Smooth muscle cell (in vitro differentiated cells): ENCODE data around the gene PLEKHH1. TPM values are rescaled to one million over a fixed set of nuclear protein-coding genes. Genes with fewer than 3 reads are reported as not detected.

Source experiments
- DNase-seq: peaks from one replicate; lab custom pipeline; 2025; ENCODE audit not compliant: unreplicated experiment; lab: John Stamatoyannopoulos, UW
- H2AFZ ChIP-seq: fragments of 200-600 bp; sonication (generic); 2 replicates; pipeline ENCODE4 v1.6.0; 2016; ENCODE audit warnings: antibody characterized with exemption, low read depth, mild to moderate bottlenecking
- H3F3A ChIP-seq: fragments of 200-600 bp; sonication (generic); 2 replicates; pipeline ENCODE4 v1.6.0; 2017; ENCODE audit warnings: antibody characterized with exemption, low read depth
- H3K27ac ChIP-seq: fragments of 200-600 bp; sonication (generic); 2 replicates; pipeline ENCODE4 v1.5.1; 2016; ENCODE audit warnings: low read depth, mild to moderate bottlenecking
- H3K27me3 ChIP-seq: fragments of 200-600 bp; sonication (generic); 2 replicates; pipeline ENCODE4 v1.6.1; 2016; ENCODE audit warnings: low read depth, mild to moderate bottlenecking
- H3K36me3 ChIP-seq: fragments of 200-600 bp; sonication (generic); 2 replicates; pipeline ENCODE4 v1.5.1; 2016; ENCODE audit warnings: low read depth
- H3K4me1 ChIP-seq: fragments of 200-600 bp; sonication (generic); 2 replicates; pipeline ENCODE4 v1.5.1; 2016; ENCODE audit warnings: low read depth
- H3K4me2 ChIP-seq: fragments of 200-600 bp; sonication (generic); 2 replicates; pipeline ENCODE4 v1.6.0; 2016; ENCODE audit warnings: mild to moderate bottlenecking
- H3K4me3 ChIP-seq: fragments of 200-600 bp; sonication (generic); 2 replicates; pipeline ENCODE4 v1.5.1; 2016; ENCODE audit warnings: mild to moderate bottlenecking
- H3K79me2 ChIP-seq: fragments of 200-600 bp; sonication (generic); 2 replicates; pipeline ENCODE4 v1.6.0; 2016; ENCODE audit warnings: low read depth, mild to moderate bottlenecking
- H3K9ac ChIP-seq: fragments of 200-600 bp; sonication (generic); 2 replicates; pipeline ENCODE4 v1.6.0; 2016; ENCODE audit warnings: low read depth
- H3K9me3 ChIP-seq: fragments of 200-600 bp; sonication (generic); replicated peaks from 2 replicates; pipeline ENCODE4 v1.5.1; 2016; ENCODE audit warnings: low read depth
- H4K20me1 ChIP-seq: fragments of 200-600 bp; sonication (generic); 2 replicates; pipeline ENCODE4 v1.6.0; 2016; ENCODE audit warnings: low read depth
- CTCF ChIP-seq: fragments of 200-600 bp; sonication (generic); IDR thresholded peaks from 2 replicates; pipeline ENCODE4 v1.5.1; 2017; ENCODE audit warnings: borderline replicate concordance, mild to moderate bottlenecking, antibody characterized with exemption; ENCODE audit not compliant: insufficient read depth, poor library complexity, severe bottlenecking
- WGBS: methylation state at CpG from one replicate; pipeline ENCODE4 v1.1.7; 2016; ENCODE audit warnings: low lambda C conversion rate; 5-methylcytosine and 5-hydroxymethylcytosine counted together
- polyA plus RNA-seq: library from polyadenylated mRNA; unstranded; fragments of >200 nt; fragmentation: Nextera tagmentation; extraction: Ambion mirVana; gene quantifications from 2 replicates; pipeline ENCODE4 v1.2.1, GENCODE V29; 2016
- total RNA-seq: library from RNA; depleted of rRNA; stranded (reverse); fragments of >200 nt; gene quantifications from 2 replicates; pipeline ENCODE4 v1.2.3, GENCODE V29; 2014

The PLEKHH1 gene
- total and polyA plus RNA-seq, 2 experiments from 2014 or later, result 0.88 to 12.1 TPM

GRCh38 chr14:67564236-67564635 lies 31.1 kb downstream of the PLEKHH1 start:
- H2AFZ ChIP-seq, result no peak overlapping the region
- H3F3A ChIP-seq, result no peaks in the 10 kb centered on the region
- H3K4me3 ChIP-seq, result no peak overlapping the region
- no peak overlapping the region for H3K4me2 ChIP-seq
- no peaks in the 10 kb centered on the region for H3K36me3 ChIP-seq
- H3K4me1 ChIP-seq, result peaks cover 4% of the 10 kb centered on the region
- no peak overlapping the region for H3K27ac ChIP-seq
- H4K20me1 ChIP-seq, result no peaks in the 10 kb centered on the region
- no peaks in the 10 kb centered on the region for H3K79me2 ChIP-seq
- no peak overlapping the region for H3K9ac ChIP-seq
- H3K27me3 ChIP-seq, result no peaks in the 10 kb centered on the region
- no peaks in the 10 kb centered on the region for H3K9me3 ChIP-seq
- DNase-seq, result no peak
- WGBS, result over 99% methylated on average over 5 of the region's 5 CpGs
- no peak for TF ChIP-seq CTCF

GRCh38 chr14:67566908-67567307 lies 33.8 kb downstream of the PLEKHH1 start:
- Histone ChIP-seq H2AFZ (no peak overlapping the region), H3K27ac (no peak overlapping the region), H3K4me3 (no peak overlapping the region), H3K4me1 (peaks cover 4% of the 10 kb centered on the region), H3K9ac (no peak overlapping the region), H3K9me3 (no peaks in the 10 kb centered on the region), H3F3A (no peaks in the 10 kb centered on the region), H3K36me3 (no peaks in the 10 kb centered on the region), H3K27me3 (no peaks in the 10 kb centered on the region), H3K79me2 (no peaks in the 10 kb centered on the region), H3K4me2 (no peak overlapping the region), H4K20me1 (no peaks in the 10 kb centered on the region)
- no peak for DNase-seq
- TF ChIP-seq CTCF, result no peak
- 62% methylated on average over 6 of the region's 6 CpGs for WGBS

- H3K9ac ChIP-seq, result no peak overlapping the region
- no peak for TF ChIP-seq CTCF
- H3K27me3 ChIP-seq, result no peaks in the 10 kb centered on the region
- H3K36me3 ChIP-seq, result no peaks in the 10 kb centered on the region
- no peaks in the 10 kb centered on the region for H3K79me2 ChIP-seq
- no peaks in the 10 kb centered on the region for H4K20me1 ChIP-seq
- H2AFZ ChIP-seq, result no peak overlapping the region
- H3K4me3 ChIP-seq, result no peak overlapping the region
- no peak overlapping the region for H3K27ac ChIP-seq
- H3K4me2 ChIP-seq, result no peak overlapping the region
- WGBS, result 85% methylated on average over 3 of the region's 3 CpGs
- peaks cover 4% of the 10 kb centered on the region for H3K4me1 ChIP-seq
- no peaks in the 10 kb centered on the region for H3F3A ChIP-seq
- no peaks in the 10 kb centered on the region for H3K9me3 ChIP-seq
- no peak for DNase-seq
Measured at GRCh38 chr14:67567654-67568053, 34.6 kb downstream of the PLEKHH1 start.

GRCh38 chr14:67569011-67569650 lies 36.0 kb downstream of the PLEKHH1 start:
- DNase-seq, result no peak
- no peaks in the 10 kb centered on the region for H3F3A ChIP-seq
- H3K4me2 ChIP-seq, result no peak overlapping the region
- H3K4me3 ChIP-seq, result no peak overlapping the region
- no peaks in the 10 kb centered on the region for H3K9me3 ChIP-seq
- 81% methylated on average over 11 of the region's 11 CpGs for WGBS
- no peaks in the 10 kb centered on the region for H3K79me2 ChIP-seq
- no peak for TF ChIP-seq CTCF
- no peak overlapping the region for H3K9ac ChIP-seq
- H3K4me1 ChIP-seq, result peaks cover 4% of the 10 kb centered on the region
- H3K27ac ChIP-seq, result no peak overlapping the region
- H3K36me3 ChIP-seq, result no peaks in the 10 kb centered on the region
- H4K20me1 ChIP-seq, result no peaks in the 10 kb centered on the region
- H3K27me3 ChIP-seq, result no peaks in the 10 kb centered on the region
- H2AFZ ChIP-seq, result no peak overlapping the region
